GM19025 (cell line): ENCODE results near the gene APOL3.
"Not testable (repeated sequence)": the region's sequence is repeated elsewhere in the genome, so short reads cannot be mapped to it uniquely, and the experiment has no call there.

Experiments
- ATAC-seq: cut with Tn5 transposase; IDR thresholded peaks from one replicate; pipeline ENCODE4 v1.9.1; 2021; ENCODE audit warnings: mild to moderate bottlenecking, low read depth, moderate library complexity; ENCODE audit not compliant: unreplicated experiment

The APOL3 gene

DNA sequence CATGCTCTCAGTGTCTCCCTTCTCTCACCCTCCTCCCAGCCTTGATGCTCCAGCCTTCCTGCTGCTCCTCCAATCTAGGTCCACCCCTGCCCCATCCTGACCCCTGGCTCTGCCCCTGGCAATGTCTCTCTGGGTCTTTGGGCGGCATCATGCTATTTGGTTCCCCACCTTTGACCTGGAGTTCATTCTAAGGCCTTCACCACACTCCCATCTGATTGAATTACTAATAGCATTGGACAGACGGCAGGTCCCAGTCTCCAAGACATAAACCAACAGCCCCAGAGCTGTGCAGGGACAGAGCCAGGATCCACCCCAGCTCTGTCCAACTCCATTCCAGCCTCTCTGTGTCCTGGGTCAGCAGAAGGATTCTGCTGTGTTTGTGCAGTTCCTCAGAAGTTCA is 33.8 kb upstream of the APOL3 start:
- ATAC-seq: no peak

DNA sequence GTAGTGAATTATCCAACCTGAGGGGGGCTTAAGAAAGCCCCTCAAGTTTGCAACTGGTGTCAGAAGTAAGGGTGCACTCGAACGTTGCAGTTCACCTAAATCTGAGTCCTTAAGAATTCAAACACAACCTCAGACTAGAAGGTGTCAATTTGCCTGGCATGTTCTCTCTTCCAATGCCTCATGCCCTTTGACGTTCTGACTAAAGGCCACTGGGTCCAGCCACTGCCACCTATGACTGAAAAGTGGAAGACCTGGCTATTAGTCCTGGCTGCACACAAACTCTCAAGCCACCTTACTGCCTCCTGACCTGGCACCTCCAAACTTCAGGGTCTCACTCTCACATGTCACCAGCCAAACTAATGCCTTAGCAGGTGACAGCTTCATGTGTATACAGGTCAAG is 33.0 kb upstream of the APOL3 start:
- no peak for ATAC-seq

DNA sequence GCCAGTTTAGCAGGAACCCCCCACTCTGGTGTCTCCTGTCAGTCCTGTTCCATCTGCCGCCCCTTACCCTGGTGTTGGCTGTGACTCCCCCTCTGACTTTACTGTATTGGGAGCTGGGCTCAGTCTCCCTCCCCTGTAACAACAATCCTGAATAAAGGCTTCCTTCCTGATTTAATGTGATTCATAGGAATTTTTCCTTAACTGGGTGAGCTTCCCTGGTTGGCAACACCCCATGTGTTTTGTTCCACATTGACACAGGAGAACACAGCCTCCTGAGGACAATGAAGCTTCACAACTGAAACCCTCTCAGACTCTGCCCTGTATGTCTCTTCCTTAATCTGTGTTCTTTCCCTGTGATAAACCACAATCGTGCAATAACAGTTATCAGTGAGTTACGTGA is 32.6 kb upstream of the APOL3 start:
- ATAC-seq: no peak

DNA sequence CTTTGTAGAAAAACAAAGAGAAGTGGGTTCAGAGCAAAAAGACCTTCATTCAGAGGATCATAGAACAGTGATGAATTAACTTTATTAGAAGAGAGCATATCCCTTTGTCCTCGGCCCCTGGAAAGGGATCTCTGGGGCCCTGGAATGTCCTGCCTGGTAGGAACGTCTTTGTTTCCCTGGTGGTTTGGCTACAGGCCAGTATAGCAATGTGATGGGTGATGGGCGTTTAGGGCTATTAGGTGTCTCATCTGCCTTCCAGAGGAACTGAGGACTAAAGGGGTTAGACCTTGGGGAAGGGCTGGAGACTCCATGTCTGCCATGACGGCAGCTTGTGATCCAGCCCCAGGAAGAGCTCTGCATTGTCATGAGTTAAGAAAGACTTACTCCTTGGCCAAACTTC is 32.0 kb upstream of the APOL3 start:
- ATAC-seq: no peak

DNA sequence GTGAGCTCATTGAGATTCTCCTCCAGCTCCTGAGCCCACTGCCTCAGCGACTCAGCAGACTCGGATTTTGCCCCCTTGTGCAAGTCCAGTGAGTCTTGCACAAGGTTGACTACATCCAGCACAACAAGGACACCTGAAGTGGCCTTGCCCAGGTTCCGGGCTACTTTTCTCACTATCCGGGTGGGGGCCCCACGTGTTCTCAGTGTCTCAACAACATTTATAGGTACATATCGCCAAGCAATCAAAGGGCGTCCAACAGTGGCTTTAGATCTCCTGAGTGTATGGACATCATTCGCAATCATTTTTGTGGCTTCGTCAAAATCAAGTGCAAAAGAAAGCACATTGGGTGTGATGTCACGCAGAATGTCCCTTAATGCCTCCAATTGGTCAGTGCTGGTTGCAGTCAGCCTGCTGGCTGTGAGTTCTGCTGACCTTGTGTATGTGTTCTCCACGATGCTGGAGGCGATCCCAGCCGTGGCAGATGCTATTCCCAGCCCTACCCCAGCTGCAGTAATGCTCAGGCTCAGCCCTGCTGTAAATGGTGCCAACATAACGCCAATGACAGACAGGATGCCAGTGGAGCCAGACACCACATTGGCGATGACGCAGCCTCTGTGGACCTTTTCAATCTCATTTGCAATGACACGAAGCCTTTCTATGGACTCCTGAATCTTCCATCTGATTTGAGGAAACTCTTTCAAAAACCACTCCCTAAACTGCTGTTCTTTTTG is 30.7 kb upstream of the APOL3 start:
- ATAC-seq: no peak

DNA sequence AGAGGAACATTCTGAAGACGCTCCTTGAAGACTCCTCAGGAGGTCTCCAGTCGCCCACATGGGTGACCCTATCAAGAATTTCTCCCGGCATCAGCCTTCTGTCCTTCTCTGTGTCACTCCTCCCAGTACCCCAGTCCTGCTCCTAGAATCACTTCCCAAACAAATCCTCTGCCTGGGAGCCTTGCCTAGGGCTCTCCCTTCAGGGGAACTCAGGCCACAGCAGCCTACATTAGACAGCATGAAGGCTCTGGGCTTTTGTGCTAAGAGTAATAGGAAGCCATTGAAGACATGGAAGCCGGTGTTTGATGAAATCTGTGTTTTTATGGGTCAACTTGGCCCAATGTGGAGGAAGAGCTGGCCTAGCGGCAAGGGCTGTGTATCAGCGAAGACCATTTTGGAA is 27.3 kb upstream of the APOL3 start:
- not testable (repeated sequence) for ATAC-seq

DNA sequence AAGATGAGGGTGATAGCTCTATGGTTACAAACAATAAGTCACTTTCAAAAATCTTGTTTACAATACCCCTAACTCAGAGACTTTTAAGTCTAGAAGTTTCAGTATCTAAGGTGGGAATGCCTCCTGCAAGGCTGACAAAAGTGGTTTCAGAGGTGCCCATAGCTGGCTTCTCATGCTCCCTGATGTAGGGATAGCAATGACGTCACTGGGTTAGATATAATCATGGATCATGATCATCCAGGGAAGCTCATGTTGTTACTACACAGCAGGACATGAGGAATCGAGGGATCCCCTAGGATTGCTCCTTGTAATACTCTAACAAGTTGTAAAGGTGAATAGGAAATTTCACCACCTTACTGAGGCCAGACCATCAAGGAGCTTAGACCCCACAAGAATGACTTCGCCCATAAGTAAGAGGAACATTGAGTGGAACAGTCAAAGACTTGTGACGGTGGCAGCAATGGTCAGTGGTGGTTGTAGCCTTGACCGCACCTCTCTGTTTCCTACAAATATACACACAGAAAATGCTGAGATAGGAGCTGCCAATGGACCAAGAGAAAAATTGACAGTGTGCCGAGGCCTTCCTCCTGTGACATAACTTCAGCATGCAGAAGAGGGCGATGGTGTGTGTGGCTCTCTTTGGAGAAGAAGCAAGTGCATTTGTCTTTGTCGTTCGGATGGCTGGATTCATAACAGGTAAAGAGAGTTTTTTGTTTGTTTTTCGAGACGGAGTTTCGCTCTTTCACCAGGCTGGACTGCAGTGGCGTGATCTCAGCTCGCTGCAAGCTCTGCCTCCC is 25.5 kb upstream of the APOL3 start:
- no peak for ATAC-seq

DNA sequence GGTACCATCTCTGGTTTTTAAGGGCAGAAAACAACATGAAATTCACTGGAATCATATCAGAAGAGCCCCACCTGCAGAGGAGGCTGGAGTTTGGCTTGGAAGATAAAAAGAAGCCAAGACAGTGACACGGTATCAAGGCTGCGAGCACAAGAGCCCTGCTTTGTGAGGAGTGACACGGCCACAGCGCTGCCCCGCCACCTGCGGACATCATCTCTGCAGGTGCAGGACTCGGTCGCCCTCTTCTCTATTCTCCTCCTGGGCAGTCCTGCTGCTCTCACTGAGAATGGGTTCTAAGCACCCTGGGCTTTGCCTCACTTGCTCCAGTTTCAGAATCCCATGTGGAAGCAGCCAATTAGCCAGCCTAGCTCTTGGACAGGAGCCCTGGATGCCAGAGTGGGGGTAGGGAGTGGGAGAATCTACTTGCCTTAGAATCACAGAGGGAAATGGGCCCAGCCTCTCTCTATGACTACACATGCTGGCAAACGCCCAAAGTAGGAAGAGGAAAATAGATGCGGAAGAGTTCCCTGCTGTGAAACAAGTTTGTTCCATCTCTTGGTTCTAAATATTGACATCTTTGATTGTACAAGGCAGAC is 24.0 kb upstream of the APOL3 start:
- ATAC-seq: no peak

DNA sequence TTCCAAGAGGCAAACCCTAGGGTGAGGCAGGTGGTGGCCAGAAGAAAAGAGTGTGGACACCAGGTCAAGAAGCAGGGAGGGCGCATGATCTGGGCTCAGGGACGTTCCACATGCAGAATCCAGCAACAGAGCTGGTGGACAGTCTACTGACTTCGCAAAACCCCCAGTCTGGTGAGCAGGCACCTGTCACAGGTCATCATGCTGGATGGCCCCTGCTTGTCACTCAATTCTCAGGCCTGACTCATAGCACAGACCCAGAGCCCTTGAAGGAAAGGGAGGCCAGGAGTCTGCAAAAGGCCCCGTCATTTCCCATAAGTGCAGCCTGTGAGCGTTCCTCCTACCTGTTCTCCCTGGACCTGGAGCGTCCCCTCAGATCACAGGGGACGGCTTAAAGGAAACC is 22.9 kb upstream of the APOL3 start:
- no peak for ATAC-seq

DNA sequence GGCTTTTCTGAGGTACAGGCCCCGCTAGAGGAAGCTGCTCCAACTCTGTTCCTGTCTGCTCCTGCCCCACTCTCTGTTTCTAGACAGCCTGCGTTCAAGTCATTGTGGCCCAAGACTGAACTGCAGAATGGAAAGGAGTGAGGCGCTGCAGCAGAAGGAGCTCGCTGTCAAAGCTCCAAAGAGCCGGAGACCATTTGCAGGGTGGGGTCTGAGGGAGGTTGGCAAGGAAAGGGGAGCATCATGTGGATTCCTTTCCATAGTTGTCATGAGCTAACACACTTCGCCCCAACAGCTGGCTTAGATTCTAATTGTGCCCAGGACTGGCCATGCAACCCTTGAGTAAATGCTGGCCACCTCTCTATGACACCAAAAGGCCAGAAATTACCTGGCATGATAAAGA is 22.3 kb upstream of the APOL3 start:
- ATAC-seq: no peak

DNA sequence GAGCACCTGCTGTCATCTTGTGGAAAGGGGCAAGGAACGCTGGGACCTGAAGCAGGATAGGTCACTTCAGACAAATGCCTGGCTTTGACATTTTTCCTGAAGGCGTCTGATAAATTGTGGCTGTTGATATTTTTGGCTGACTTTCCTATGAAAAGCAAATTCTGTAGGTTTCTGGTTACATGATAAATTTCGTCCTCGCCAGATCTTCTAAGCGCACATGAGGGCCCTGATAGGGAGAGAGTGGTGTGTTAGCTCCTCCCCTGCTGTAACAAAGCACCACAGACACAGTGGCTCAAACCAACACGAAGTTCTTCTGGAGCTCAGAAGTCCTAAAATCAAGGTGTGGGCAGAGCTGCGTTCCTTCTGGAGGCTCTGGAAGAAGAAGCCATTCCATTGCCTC is 21.5 kb upstream of the APOL3 start:
- no peak for ATAC-seq

DNA sequence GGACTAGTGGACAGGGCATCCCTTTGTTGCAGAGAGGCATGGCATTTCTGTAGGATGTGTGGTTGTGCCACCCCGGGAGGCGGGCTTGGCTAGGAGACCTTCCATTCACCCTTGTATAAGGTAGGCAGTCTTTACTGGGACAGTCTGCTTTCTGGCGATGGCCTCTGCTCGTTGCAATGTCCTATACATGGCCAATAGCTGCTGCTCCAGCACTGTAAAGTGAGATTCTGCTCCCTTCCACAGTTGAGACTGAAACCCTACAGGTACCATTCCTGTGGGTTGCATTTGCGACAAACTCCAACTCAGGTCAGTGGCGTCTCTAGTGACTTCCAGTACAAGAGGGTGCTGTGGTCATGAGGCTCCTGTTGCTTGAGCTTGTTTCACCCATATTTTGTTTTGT is 20.4 kb upstream of the APOL3 start:
- no peak for ATAC-seq

DNA sequence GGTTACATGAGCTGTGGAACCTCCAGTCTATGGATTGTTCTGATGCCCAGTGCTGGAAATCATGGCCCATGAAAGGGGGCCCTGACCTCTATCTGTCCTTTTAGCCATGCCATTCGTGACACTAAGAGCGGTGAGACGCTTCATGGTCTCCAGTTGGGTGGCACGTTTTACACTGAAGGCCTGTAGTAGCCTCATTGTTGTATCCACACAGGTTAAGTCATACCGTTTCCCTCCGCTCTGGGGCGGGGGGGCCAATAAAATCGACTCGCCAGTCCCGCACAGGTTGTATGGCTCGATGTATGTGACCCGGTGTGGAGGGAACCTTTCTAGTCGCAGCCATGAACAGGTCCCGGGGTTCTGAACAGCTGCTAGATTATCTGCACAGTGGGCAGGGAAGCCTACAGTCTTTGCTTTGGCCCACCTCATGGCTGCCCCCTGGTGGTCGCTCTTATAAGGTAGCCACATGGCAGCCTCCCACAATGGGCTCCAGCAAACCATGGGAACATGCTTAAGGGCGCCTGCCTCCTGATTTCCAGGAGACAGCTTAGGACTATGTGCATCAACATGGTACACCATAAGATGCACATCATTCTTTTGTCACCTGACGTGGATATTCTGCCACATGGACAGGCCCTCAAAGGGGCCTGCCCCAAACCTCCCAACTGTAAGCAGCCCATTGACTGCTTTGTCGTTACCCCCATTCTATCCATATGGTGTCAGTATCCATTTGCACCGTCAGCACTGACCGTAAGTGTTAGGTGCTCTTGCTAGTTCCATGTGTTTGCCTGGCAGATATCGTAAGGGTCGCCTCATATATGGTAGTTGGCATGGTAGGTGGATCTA is 19.7 kb upstream of the APOL3 start:
- no peak for ATAC-seq

DNA sequence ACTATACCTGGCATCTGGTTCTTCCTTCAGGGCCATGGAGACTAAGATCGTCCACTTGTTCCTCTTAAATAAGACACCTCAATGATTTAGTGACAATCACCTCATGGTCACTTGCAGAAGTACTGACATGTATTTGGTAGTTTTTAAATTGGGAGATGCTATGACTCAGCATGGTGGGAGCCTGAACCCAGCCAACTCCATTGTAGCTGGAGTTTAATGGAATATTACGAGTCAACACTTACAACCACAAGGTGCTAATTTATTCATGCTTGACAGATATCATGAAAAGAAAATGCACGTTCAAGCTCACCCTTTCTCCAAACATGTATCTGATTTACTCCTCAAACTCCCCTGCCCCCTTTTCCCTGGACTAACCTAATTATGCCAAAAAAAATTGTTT is 16.6 kb upstream of the APOL3 start:
- ATAC-seq: no peak

DNA sequence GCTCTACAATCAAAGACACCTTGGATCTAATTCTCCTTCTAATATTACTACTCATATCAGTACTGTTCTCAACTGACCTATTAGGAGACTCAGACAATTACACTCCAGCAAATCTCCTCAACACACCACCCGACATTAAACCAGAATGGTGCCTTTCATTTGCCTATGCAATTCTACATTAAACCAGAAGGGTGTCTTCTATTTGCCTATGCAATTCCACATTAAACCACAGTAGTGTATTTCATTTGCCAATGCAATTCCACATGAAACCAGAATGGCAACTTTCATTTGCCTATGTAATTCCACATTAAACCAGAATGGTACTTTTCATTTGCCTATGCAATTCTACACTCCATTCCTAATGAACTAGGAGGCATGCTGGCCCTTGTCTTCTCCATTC is 15.3 kb upstream of the APOL3 start:
- no peak for ATAC-seq

DNA sequence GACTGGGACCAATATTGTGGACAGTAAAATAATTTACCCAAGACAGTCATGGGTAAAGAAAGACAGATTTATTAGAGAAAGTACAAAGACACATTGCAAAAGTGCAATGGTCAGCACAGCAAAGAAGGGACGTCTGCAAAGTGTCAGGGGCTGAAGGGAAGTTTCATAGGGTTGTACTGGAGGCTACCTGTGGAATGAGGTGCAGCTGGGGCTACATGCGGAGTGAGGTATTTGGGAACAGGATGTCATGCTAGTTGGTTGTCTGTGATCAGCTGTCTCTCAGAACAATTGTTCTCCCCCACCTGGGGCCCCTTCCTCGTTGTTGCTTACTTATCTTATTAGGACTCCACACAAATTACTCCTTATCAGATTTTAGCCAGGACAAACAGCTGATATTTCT is 11.4 kb upstream of the APOL3 start:
- ATAC-seq: no peak

DNA sequence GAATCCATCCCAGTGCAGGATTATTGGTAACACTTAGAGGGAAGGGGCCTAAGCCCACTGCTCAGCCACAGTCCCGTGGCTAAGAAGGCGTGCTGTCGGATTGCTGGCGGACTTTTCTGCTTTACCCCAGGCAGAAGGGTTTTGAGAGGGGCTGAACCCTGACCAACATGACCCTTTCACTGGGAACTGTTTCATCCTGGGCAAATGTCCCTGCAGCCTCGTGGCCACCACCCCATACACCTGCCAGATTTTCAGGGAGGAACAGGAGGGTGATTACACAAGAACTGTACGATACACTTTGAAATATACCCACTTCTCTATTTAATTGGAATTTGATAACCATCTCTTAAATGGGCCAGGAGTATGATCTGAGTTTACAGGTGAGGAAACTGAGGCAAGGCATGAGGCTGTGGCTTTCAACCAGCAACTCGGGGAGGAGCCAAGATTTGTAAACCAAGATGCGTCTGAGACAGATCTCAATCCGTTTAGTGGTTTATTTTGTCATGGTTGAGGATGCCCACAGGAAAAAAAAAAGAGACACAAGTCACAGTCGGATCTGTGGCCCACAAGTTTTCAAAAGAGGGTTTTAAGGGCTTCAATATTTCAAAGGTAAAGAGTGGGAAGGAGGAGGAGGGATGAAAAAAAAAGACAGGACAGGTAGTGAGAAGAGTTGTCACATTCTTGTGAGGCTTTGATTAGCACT is 6.1 kb upstream of the APOL3 start:
- ATAC-seq: no peak

DNA sequence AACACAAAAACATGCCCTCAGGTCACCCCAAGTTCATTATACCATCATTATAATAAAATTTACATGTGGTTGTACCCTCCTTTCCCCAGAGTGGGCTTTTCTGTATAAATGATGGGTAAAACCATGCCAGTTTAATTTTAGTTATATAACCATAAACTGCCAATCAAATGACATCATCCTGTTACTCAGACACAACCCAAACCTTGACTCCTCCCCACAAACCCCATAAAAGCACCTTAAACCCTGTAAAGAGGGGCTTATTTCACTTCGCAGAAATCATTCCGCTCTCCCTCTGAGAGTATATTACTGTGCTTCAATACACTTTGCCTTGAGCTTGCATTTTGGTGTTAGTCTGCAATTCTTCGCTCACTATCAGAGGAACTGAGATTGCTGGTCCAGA is 5.5 kb upstream of the APOL3 start:
- ATAC-seq: no peak

DNA sequence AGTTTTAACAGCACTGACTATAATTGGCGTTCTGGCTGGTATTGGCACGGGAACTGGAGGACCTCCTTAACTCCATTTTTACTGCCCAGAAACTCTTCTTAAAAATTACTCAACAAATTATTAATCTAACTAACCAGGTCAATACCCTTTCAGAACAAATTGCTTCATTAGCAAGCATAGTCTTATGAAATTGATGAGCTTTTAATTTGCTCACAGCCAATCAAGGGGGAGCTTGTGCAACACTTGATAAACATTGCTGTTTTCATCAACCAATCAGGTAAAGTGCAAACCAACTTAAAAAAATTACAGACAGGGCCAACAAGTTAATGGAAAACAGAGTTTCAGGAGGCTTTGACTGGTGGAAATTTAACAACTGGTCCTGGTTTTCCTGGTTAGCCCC is 4.6 kb upstream of the APOL3 start:
- ATAC-seq: no peak

DNA sequence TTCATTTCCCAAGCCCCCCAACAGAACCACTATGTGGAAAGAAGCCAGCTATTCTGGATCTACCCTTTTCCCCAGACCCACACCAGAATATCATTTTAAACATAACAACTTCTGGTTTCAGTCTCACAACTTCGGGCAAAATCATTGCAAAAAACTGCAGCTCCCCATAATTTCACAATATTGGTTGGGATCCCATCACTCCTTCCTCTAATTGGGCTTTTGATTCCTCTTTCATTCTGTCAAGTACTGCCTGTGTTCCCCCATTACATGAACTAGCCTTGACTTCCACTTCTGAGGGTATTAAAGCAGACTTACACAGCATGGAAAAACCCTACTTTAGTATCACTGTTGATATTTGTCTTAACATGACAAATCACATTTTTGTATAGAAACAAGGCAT is 4.1 kb upstream of the APOL3 start:
- ATAC-seq: no peak
